GM12864 (cell line): ENCODE results near the gene DOK3.
A peak's percentile ranks its signal among the peaks of the same experiment; 100 is the strongest.

Experiments
- DNase-seq: peaks from one replicate; pipeline ENCODE4 v3.0.0-alpha.2; 2011; ENCODE audit warnings: low read depth
- H3K4me3 ChIP-seq: 2 replicates; pipeline ENCODE4 v1.5.1; 2011; ENCODE audit warnings: mild to moderate bottlenecking, low read depth, low read length, control low read depth
- TF ChIP-seq, protein P1 (sequence below): IDR thresholded peaks from 2 replicates; pipeline ENCODE4 v1.5.1; 2011; ENCODE audit warnings: low read depth, mild to moderate bottlenecking, moderate library complexity, low read length, control low read depth, inconsistent platforms; ENCODE audit errors: missing control alignments

The DOK3 gene

DNA sequence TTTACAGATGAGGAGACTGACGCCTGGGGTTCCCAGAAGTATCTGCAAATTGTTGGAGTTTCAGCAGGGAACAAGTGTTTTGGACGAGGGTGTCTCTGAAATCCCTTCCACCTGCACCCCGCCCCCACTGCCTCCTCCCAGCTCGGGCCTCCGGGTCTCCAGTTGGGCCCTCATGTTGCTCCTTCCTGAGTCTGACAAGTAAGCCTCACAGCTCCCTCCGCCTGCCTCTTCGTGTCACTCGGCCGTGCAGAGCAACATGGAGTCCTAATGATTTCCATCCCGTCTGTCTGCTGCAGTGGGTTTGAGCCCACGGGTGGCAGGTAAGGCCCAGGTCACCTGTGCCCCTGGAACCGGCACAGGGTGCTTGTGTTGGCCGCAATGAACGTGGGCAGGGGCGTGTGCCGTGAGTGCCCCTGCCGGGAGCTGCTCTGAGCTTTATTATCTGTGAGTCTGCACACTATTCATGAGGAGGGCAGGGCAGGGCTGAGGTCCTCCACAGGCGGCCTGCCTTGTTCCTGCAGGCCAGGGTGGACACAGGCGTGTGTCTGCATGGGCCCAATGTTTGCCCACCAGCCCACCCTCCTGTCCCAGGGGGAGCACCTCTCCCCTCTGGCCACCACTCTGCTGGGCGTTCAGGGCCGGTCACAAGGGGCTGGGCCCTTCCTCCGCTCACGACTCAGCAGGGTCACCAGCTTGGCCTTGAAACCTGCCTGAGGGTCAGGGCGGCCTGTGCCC, 6.1 kb downstream of the DOK3 start:
- DNase-seq = no peak
- TF ChIP-seq, protein P1, sequence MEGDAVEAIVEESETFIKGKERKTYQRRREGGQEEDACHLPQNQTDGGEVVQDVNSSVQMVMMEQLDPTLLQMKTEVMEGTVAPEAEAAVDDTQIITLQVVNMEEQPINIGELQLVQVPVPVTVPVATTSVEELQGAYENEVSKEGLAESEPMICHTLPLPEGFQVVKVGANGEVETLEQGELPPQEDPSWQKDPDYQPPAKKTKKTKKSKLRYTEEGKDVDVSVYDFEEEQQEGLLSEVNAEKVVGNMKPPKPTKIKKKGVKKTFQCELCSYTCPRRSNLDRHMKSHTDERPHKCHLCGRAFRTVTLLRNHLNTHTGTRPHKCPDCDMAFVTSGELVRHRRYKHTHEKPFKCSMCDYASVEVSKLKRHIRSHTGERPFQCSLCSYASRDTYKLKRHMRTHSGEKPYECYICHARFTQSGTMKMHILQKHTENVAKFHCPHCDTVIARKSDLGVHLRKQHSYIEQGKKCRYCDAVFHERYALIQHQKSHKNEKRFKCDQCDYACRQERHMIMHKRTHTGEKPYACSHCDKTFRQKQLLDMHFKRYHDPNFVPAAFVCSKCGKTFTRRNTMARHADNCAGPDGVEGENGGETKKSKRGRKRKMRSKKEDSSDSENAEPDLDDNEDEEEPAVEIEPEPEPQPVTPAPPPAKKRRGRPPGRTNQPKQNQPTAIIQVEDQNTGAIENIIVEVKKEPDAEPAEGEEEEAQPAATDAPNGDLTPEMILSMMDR = no peak
- no peak overlapping the region for H3K4me3 ChIP-seq

DNA sequence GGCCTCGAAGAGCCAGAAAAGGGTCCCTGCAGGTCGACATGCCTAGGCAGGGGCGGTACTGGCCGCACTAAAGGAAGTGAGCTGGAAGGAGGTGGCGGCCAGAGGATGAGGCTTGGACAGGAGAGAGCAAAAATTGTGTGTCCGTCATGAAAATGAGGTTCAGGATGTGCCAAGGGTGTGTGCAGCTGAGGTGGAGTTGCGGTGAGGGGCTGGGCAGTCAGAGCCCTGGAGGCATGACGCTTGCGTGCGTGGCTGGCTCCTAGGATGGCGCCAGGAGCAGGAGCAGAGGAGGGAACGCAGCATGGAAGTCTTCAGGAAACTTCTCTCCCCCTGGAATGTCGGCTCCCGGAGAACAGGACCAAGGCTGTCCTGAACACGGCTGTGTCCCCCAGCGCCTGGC, 6.7 kb downstream of the DOK3 start:
- no peak overlapping the region for H3K4me3 ChIP-seq
- TF ChIP-seq, protein P1 = no peak
- no peak for DNase-seq

DNA sequence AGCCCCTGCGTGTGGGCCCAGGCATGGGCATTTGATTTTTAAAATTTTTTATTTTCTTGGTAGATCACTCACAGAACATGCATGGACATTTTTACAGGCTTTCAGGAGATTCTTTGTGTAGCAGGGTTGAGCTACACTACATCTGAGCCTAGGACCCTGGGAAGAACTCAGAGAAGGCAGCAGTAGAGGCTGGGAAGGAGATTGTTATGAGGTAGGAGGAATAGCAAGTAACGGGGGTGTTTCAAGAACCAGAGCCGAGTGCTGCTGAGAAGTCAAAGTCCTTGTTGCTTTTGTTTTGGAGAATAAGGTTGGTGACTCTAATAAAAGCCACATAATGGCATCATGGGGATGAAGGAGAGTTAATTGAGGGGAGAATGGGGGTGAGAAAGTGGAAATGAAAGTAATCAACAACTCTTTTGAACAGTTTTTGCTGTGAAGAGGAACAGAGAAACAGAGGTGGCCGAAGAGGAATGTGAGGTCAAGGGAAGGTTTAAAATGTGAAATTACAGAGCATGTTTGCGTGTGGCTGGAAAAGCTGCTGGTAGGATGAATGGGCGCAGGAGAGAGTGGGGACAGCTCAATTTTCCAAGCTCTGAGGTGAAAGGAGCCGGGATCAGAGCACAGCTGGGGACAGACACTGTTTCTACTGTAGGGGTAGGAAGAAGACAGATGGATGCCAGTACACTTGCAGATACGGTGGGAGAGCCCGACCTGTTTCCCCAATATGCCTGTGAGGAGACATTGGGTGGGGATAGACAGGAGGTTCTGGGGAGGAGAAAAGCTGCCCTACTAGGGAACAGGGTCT, 7.5 kb downstream of the DOK3 start:
- no peak overlapping the region for H3K4me3 ChIP-seq
- TF ChIP-seq, protein P1 = no peak
- no peak for DNase-seq

DNA sequence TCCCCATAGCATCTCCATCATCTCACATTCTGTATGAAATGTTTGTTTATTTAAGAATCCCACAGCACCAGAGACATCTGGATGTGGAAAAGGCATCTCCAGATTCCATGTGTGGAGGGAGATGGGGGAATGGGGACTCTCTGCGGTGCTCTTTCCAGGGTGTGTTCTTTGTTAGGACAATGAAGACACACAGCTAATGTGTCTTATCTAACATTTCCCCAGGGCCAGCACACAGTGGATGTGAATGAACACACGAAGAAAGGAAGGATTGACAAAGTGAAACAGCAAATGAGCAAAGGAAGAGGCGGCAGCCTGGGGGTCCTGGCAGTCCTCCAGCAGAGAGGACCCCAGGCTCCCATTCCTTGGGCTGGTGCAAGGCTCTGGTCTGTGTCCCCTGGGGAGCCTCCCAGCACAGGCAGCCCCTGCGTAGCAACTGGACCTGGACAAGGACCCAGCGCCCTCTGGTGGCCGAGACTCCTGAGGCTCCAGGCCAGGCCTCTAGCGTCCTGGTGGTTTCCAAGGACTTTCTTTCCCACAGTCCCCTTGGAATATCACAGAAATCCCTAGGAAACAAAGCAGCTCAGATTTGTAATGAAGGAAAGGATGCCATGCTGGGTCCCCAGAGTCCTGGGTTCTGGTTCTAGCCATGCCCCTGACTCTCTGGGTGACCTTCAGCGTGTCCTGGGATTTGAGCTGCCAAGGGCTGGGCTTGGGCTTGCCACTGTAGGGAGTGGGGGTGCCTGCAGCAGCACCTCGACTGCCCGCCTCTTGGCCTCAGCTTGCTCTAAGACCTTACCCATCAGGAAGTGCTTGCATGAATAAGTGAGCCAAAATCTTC, 8.7 kb downstream of the DOK3 start:
- TF ChIP-seq, protein P1 = peak; percentile 96
- no peak overlapping the region for H3K4me3 ChIP-seq
- DNase-seq = no peak

DNA sequence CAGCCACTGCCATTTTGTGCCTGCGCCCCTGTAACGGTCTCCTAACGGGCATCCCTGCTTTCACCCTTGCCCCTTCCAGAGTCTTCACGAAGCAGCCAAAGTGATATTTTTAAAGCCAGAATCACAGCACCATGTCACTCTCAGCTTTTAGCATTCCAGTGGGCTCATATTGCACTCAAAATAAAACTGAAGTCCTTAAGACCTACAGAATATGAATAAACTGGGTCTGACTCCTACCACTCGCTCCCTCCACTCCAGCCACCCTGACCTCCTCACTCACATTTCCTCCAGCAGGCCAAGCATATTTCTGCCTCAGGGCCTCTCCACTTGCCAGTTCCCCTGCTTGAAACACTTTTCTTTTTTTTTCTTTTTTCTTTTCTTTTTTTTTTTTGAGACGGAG, 9.8 kb downstream of the DOK3 start:
- DNase-seq = no peak
- TF ChIP-seq, protein P1 = no peak
- H3K4me3 ChIP-seq = no peak overlapping the region

DNA sequence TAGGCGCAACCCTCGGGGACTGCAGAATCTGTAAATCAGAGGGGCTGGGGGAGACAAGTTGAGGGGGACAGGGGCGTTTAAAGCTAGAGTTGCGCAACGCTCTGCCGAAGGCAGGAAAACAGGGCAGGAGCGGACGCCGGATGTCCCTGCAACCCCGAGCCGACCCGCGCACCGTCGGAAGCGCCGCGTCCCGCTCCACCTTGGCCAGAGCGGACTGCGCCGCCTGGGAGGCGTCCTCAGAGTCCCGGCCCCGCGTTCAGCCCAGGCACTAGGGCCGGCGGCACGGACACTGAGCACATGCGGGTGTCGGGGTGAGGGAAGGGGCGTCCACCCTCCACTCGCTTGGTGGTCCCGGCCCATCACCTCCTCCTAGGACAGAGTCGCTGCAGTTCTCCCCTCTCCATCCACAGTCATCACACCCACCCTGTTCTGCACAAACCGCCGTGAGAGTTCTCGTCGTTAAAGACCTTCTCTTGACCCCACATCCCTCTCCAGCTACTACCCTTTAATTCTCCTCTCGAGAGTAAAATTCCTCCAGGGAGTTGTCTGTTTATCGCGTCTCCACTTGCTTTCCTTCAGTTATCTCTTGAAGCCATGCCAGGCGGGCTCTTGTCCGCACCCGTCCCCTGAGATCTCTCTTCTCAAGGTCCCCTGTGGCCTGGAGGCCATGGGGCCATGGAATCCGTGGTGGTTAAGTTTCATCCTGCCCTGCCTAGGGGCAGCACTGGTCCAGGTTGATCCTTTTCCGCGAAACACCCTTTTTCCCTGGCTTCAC, 11.4 kb downstream of the DOK3 start:
- TF ChIP-seq, protein P1 = no peak
- no peak for DNase-seq
- peak overlapping the region; percentile 74 for H3K4me3 ChIP-seq
